Occipital lobe (tissue), 1 donor: ENCODE results near the gene CSPG4. TPM values are rescaled to one million over a fixed set of nuclear protein-coding genes. Genes with fewer than 3 reads are reported as not detected.

ENCODE experiments used
- total RNA-seq: library from RNA; depleted of rRNA; stranded (reverse); fragments of >200 nt; gene quantifications from one replicate; pipeline ENCODE4 v1.2.3, GENCODE V29; 2014

CSPG4 gene
- total RNA-seq, 1 donor from 2014 or later, result 5.5 TPM

Other genes starting within 250 kb of the CSPG4 start
- gene PTPN9, start 133.5 kb downstream of the CSPG4 start, total RNA-seq, result 29.3 TPM
- gene SNUPN, start 87.1 kb downstream of the CSPG4 start, total RNA-seq, result 26.0 TPM
- 35.9 TPM for gene IMP3, start 72.6 kb downstream of the CSPG4 start, total RNA-seq
- 1.4 TPM for gene SNX33, start 64.9 kb downstream of the CSPG4 start, total RNA-seq
- 78.9 TPM for gene UBE2Q2, start 130.6 kb upstream of the CSPG4 start, total RNA-seq
- 23.2 TPM for gene FBXO22, start 191.0 kb upstream of the CSPG4 start, total RNA-seq